GM23338 (cell line): ENCODE measurements around the gene AFTPH. TPM values are rescaled to one million over a fixed set of nuclear protein-coding genes. Genes with fewer than 3 reads are reported as not detected.

Source experiments
- ATAC-seq: fragments of 200-7000 bp; cut with Tn5 transposase; 3 replicates; pipeline ENCODE4 v1.9.1; 2020
- DNase-seq: peaks from one replicate; pipeline ENCODE4 v3.0.0-alpha.2; 2015; ENCODE audit warnings: low spot score
- H2AFZ ChIP-seq: fragments of 200-600 bp; sonication (generic); 2 replicates; pipeline ENCODE4 v1.8.0; 2016; ENCODE audit warnings: antibody characterized with exemption, mild to moderate bottlenecking, moderate library complexity
- H3F3A ChIP-seq: fragments of 200-600 bp; sonication (generic); replicated peaks from 2 replicates; pipeline ENCODE4 v1.8.0; 2017; ENCODE audit warnings: antibody characterized with exemption, mixed run types, low read depth
- H3K27ac ChIP-seq: fragments of 200-600 bp; sonication (generic); 2 replicates; pipeline ENCODE4 v1.6.1; 2016; ENCODE audit warnings: low read depth
- H3K27me3 ChIP-seq: fragments of 200-600 bp; sonication (generic); 2 replicates; pipeline ENCODE4 v1.8.0; 2016; ENCODE audit warnings: mild to moderate bottlenecking, mixed run types, moderate library complexity; ENCODE audit not compliant: insufficient read depth
- H3K36me3 ChIP-seq: fragments of 200-600 bp; sonication (generic); 2 replicates; pipeline ENCODE4 v1.8.0; 2016; ENCODE audit warnings: mild to moderate bottlenecking; ENCODE audit not compliant: insufficient read depth
- H3K4me1 ChIP-seq: fragments of 200-600 bp; sonication (generic); 2 replicates; pipeline ENCODE4 v1.8.0; 2016; ENCODE audit warnings: mild to moderate bottlenecking, moderate library complexity; ENCODE audit not compliant: insufficient read depth
- H3K4me2 ChIP-seq: fragments of 200-600 bp; sonication (generic); 2 replicates; pipeline ENCODE4 v1.7.1; 2017; ENCODE audit warnings: mixed run types
- H3K4me3 ChIP-seq: fragments of 200-600 bp; sonication (generic); 2 replicates; pipeline ENCODE4 v1.6.1; 2016; ENCODE audit warnings: mixed run types
- H3K79me2 ChIP-seq: fragments of 200-600 bp; sonication (generic); replicated peaks from 2 replicates; pipeline ENCODE4 v1.8.0; 2017; ENCODE audit warnings: mild to moderate bottlenecking; ENCODE audit not compliant: insufficient read depth
- H3K9me2 ChIP-seq: fragments of 200-600 bp; sonication (generic); 2 replicates; pipeline ENCODE4 v1.8.0; 2017; ENCODE audit not compliant: insufficient read depth
- H4K20me1 ChIP-seq: fragments of 200-600 bp; sonication (generic); replicated peaks from 2 replicates; pipeline ENCODE4 v1.8.0; 2017; ENCODE audit warnings: mild to moderate bottlenecking; ENCODE audit not compliant: insufficient read depth
- H3K27ac Mint-ChIP-seq: 2 replicates; pipeline ENCODE4 v1.8.0; 2020; ENCODE audit warnings: inconsistent platforms, mild to moderate bottlenecking, moderate library complexity, mixed read lengths
- H3K27me3 Mint-ChIP-seq: 3 replicates; pipeline ENCODE4 v1.8.0; 2022; ENCODE audit warnings: low read depth, mild to moderate bottlenecking, moderate library complexity, mixed read lengths, inconsistent platforms; ENCODE audit not compliant: insufficient read depth, poor library complexity
- H3K36me3 Mint-ChIP-seq: 3 replicates; pipeline ENCODE4 v1.8.0; 2021; ENCODE audit warnings: low read depth, mild to moderate bottlenecking, inconsistent platforms, moderate library complexity, mixed read lengths
- H3K4me1 Mint-ChIP-seq: 3 replicates; pipeline ENCODE4 v1.8.0; 2020; ENCODE audit warnings: mild to moderate bottlenecking, inconsistent platforms, mixed read lengths
- H3K4me3 Mint-ChIP-seq: 3 replicates; pipeline ENCODE4 v1.8.0; 2021; ENCODE audit warnings: moderate library complexity, mild to moderate bottlenecking, inconsistent platforms, mixed read lengths
- H3K9me3 Mint-ChIP-seq: 3 replicates; pipeline ENCODE4 v1.8.0; 2020; ENCODE audit warnings: moderate library complexity, mild to moderate bottlenecking, inconsistent platforms, mixed read lengths
- CREB1 ChIP-seq: fragments of 250-450 bp; sonication (Bioruptor Pico); IDR thresholded peaks from 2 replicates; pipeline ENCODE4 v1.5.0; 2020; ENCODE audit warnings: low read depth, mild to moderate bottlenecking, moderate library complexity
- ETS1 ChIP-seq: IDR thresholded peaks from 2 replicates; pipeline ENCODE4 v1.6.1; 2016; ENCODE audit warnings: antibody characterized with exemption
- EZH2phosphoT487 ChIP-seq: fragments of 200-600 bp; sonication (generic); IDR thresholded peaks from one replicate; pipeline ENCODE4 v1.8.1; 2018; ENCODE audit warnings: antibody characterized with exemption; ENCODE audit not compliant: unreplicated experiment
- NANOG ChIP-seq: IDR thresholded peaks from 2 replicates; pipeline ENCODE4 v1.6.1; 2016; ENCODE audit warnings: antibody characterized with exemption, borderline replicate concordance
- POLR2AphosphoS5 ChIP-seq: IDR thresholded peaks from 2 replicates; pipeline ENCODE4 v1.6.1; 2016; ENCODE audit warnings: antibody characterized with exemption, low read depth
- STAT1 ChIP-seq: IDR thresholded peaks from one replicate; pipeline ENCODE4 v1.6.1; 2016; ENCODE audit warnings: antibody characterized with exemption; ENCODE audit not compliant: unreplicated experiment
- ZNF331 ChIP-seq: fragments of 250-450 bp; sonication (Bioruptor Pico); IDR thresholded peaks from 2 replicates; pipeline ENCODE4 v1.5.0; 2020; ENCODE audit warnings: low read depth, mild to moderate bottlenecking, moderate library complexity
- ZNF462 ChIP-seq: fragments of 250-450 bp; sonication (Bioruptor Pico); IDR thresholded peaks from 2 replicates; pipeline ENCODE4 v1.5.0; 2020; ENCODE audit warnings: mild to moderate bottlenecking, moderate library complexity
- long read RNA-seq: library from polyadenylated mRNA; unstranded; transcript quantifications from one replicate; pipeline ENCODE4 v2.0.0, GENCODE V29; 2020; ENCODE audit not compliant: unreplicated experiment
- polyA plus RNA-seq: library from polyadenylated mRNA; unstranded; fragments of >200 nt; fragmentation: Nextera tagmentation; extraction: Ambion mirVana; gene quantifications from 2 replicates; pipeline ENCODE4 v1.2.1, GENCODE V29; 2016
- total RNA-seq: library from RNA; depleted of rRNA; stranded (reverse); fragments of >200 nt; shearing (Covaris generic); gene quantifications from 2 replicates; pipeline ENCODE4 v1.2.3, GENCODE V29; 2014; rRNA removed
- TF ChIP-seq, protein P1 (sequence below): IDR thresholded peaks from one replicate; pipeline ENCODE4 v1.6.1; 2018; ENCODE audit warnings: antibody characterized with exemption; ENCODE audit not compliant: unreplicated experiment

AFTPH gene
- total RNA-seq = 19.7 and 20.6 TPM in 2 replicates
- 14.9 and 16.1 TPM in 2 replicates for polyA plus RNA-seq
- long read RNA-seq, full-length matches to known transcripts = 2 of 4 reads
- long read RNA-seq, partial matches to known transcripts = 1 of 4 reads
- long read RNA-seq, other reads (novel, unspliced or antisense) = 1 of 4 reads

- peak within 1 kb of the TSS; percentile 100 for H2AFZ ChIP-seq
- DNase-seq = peak; percentile 98
- Mint-ChIP-seq H3K4me3 (peak within 1 kb of the TSS; percentile 97), H3K27ac (peak within 1 kb of the TSS; percentile 97), H3K9me3 (no peaks in the 10 kb centered on the region), H3K27me3 (peaks cover 5% of the 10 kb centered on the region), H3K4me1 (peaks cover 14% of the 10 kb centered on the region), H3K36me3 (no peaks in the 10 kb centered on the region; the same call in 2 of the 3 replicates)
- H3F3A ChIP-seq = no peaks in the 10 kb centered on the region
- TF ChIP-seq POLR2AphosphoS5 (peak; percentile 80), ETS1 (peak; percentile 75; the same call in 1 of the 2 replicates), CREB1 (peak; percentile 95), ZNF331 (no peak), EZH2phosphoT487 (no peak), NANOG (no peak)
- peak within 1 kb of the TSS; percentile 98 for H3K4me2 ChIP-seq
- H3K27ac ChIP-seq = peak within 1 kb of the TSS; percentile 83
- H3K4me3 ChIP-seq = peak within 1 kb of the TSS; percentile 94
- 0 out of 2 replicates have a peak, but pooled peaks cover 15% of the 10 kb centered on the region for H3K4me1 ChIP-seq
- H3K36me3 ChIP-seq = no peaks in the 10 kb centered on the region
- H3K9me2 ChIP-seq = no peaks in the 10 kb centered on the region
- H3K27me3 ChIP-seq = no peaks in the 10 kb centered on the region
- peak; percentile 92 for ATAC-seq
- H3K79me2 ChIP-seq = peaks cover 43% of the 10 kb centered on the region
- no peaks in the 10 kb centered on the region; the same call in 1 of the 2 replicates for H4K20me1 ChIP-seq
Observed at GRCh38 chr2:64523666-64524603, at the start of gene AFTPH. AFTPH (plus strand) TSS chr2:64524328; CDS start chr2:64551475, 27,147 bp downstream.

- H3K4me3 Mint-ChIP-seq = no peak overlapping the region
- H3K9me3 Mint-ChIP-seq = no peaks in the 10 kb centered on the region
- Histone ChIP-seq H3K27ac (no peak overlapping the region), H3F3A (no peaks in the 10 kb centered on the region), H3K79me2 (no peaks in the 10 kb centered on the region), H4K20me1 (no peaks in the 10 kb centered on the region), H3K4me1 (peaks cover 12% of the 10 kb centered on the region), H3K36me3 (no peaks in the 10 kb centered on the region), H2AFZ (peak overlapping the region; percentile 88; the same call in 1 of the 2 replicates), H3K27me3 (no peaks in the 10 kb centered on the region), H3K9me2 (peaks cover 3% of the 10 kb centered on the region; the same call in 1 of the 2 replicates), H3K4me3 (no peak overlapping the region), H3K4me2 (no peak overlapping the region)
- peaks cover 6% of the 10 kb centered on the region for H3K27me3 Mint-ChIP-seq
- H3K27ac Mint-ChIP-seq = peak overlapping the region; percentile 69; the same call in 1 of the 2 replicates
- peaks cover 22% of the 10 kb centered on the region for H3K4me1 Mint-ChIP-seq
- ATAC-seq (no peak), DNase-seq (no peak)
- no peaks in the 10 kb centered on the region for H3K36me3 Mint-ChIP-seq
- TF ChIP-seq STAT1 (no peak), ZNF462 (no peak)
- TF ChIP-seq, protein P1, sequence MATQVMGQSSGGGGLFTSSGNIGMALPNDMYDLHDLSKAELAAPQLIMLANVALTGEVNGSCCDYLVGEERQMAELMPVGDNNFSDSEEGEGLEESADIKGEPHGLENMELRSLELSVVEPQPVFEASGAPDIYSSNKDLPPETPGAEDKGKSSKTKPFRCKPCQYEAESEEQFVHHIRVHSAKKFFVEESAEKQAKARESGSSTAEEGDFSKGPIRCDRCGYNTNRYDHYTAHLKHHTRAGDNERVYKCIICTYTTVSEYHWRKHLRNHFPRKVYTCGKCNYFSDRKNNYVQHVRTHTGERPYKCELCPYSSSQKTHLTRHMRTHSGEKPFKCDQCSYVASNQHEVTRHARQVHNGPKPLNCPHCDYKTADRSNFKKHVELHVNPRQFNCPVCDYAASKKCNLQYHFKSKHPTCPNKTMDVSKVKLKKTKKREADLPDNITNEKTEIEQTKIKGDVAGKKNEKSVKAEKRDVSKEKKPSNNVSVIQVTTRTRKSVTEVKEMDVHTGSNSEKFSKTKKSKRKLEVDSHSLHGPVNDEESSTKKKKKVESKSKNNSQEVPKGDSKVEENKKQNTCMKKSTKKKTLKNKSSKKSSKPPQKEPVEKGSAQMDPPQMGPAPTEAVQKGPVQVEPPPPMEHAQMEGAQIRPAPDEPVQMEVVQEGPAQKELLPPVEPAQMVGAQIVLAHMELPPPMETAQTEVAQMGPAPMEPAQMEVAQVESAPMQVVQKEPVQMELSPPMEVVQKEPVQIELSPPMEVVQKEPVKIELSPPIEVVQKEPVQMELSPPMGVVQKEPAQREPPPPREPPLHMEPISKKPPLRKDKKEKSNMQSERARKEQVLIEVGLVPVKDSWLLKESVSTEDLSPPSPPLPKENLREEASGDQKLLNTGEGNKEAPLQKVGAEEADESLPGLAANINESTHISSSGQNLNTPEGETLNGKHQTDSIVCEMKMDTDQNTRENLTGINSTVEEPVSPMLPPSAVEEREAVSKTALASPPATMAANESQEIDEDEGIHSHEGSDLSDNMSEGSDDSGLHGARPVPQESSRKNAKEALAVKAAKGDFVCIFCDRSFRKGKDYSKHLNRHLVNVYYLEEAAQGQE = no peak
Observed at GRCh38 chr2:64474636-64475035, 49.5 kb upstream of the AFTPH start.
